ENCODE results near the gene ZSCAN22. TPM values are rescaled to one million over a fixed set of nuclear protein-coding genes. Genes with fewer than 3 reads are reported as not detected.
A peak's percentile ranks its signal among the peaks of the same experiment; 100 is the strongest.

ZSCAN22 gene
- total and polyA plus RNA-seq, 2 of the 13 experiments (the other 11 are each of a cell fraction or from before 2014, with no cell fraction given), result 2.5 to 3.5 TPM

DNA sequence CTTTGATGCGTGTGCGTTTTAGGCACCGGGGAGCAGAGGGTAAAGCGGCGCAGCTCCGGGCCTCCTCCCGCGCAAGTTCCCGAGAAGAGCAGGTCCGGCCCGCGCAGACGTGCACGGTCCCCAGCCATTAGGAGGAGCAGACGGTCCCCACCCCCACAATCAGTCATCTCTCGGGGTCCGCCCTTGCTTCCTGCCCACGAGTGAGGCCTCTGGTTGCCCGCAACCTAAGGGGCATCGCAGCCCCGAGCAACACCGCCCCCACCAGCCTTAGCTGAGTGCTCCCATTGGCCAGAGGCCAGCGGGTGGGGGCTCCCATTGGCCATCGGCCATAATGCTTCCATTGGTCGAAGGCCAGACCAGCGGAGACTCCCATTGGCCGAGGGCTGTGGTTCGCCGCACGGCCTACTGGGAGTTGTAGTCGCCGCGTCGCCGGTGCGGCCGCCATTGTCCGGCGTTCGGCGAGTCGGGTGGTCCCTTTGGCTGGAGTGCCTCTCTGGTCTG, 48.2 kb upstream of the ZSCAN22 start, which contains the start of gene ZNF8 (continued):
- TF ChIP-seq, protein P1, sequence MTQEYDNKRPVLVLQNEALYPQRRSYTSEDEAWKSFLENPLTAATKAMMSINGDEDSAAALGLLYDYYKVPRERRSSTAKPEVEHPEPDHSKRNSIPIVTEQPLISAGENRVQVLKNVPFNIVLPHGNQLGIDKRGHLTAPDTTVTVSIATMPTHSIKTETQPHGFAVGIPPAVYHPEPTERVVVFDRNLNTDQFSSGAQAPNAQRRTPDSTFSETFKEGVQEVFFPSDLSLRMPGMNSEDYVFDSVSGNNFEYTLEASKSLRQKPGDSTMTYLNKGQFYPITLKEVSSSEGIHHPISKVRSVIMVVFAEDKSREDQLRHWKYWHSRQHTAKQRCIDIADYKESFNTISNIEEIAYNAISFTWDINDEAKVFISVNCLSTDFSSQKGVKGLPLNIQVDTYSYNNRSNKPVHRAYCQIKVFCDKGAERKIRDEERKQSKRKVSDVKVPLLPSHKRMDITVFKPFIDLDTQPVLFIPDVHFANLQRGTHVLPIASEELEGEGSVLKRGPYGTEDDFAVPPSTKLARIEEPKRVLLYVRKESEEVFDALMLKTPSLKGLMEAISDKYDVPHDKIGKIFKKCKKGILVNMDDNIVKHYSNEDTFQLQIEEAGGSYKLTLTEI (CRISPR knock-in tag; conservative IDR thresholded peaks at IDR 0.05), result no peak
- peak; percentile 82 for TF ChIP-seq NR2C2 (CRISPR knock-in tag; IDR thresholded peaks at IDR 0.05; ENCODE audit: borderline replicate concordance)
- no peak for TF ChIP-seq IKZF1 (IDR thresholded peaks at IDR 0.05)
- peak; percentile 45; the same call in 1 of the 2 replicates for TF ChIP-seq ZNF331 (CRISPR knock-in tag; IDR thresholded peaks at IDR 0.05)
- TF ChIP-seq SIX4 (CRISPR knock-in tag; IDR thresholded peaks at IDR 0.05), result no peak
- TF ChIP-seq, protein P2, sequence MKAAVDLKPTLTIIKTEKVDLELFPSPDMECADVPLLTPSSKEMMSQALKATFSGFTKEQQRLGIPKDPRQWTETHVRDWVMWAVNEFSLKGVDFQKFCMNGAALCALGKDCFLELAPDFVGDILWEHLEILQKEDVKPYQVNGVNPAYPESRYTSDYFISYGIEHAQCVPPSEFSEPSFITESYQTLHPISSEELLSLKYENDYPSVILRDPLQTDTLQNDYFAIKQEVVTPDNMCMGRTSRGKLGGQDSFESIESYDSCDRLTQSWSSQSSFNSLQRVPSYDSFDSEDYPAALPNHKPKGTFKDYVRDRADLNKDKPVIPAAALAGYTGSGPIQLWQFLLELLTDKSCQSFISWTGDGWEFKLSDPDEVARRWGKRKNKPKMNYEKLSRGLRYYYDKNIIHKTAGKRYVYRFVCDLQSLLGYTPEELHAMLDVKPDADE (CRISPR knock-in tag; IDR thresholded peaks at IDR 0.05), result no peak
- TF ChIP-seq MBD4 (IDR thresholded peaks at IDR 0.05; ENCODE audit: borderline replicate concordance, low read length), result no peak
- no peak for TF ChIP-seq BRD4 (CRISPR knock-in tag; IDR thresholded peaks at IDR 0.05)
- peak; percentile 74; the same call in 1 of the 2 replicates for TF ChIP-seq HES4 (CRISPR knock-in tag; IDR thresholded peaks at IDR 0.05; ENCODE audit: borderline replicate concordance)
- TF ChIP-seq, protein P3, sequence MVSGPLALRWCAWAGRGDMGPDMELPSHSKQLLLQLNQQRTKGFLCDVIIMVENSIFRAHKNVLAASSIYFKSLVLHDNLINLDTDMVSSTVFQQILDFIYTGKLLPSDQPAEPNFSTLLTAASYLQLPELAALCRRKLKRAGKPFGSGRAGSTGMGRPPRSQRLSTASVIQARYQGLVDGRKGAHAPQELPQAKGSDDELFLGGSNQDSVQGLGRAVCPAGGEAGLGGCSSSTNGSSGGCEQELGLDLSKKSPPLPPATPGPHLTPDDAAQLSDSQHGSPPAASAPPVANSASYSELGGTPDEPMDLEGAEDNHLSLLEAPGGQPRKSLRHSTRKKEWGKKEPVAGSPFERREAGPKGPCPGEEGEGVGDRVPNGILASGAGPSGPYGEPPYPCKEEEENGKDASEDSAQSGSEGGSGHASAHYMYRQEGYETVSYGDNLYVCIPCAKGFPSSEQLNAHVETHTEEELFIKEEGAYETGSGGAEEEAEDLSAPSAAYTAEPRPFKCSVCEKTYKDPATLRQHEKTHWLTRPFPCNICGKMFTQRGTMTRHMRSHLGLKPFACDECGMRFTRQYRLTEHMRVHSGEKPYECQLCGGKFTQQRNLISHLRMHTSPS (CRISPR knock-in tag; IDR thresholded peaks at IDR 0.05; ENCODE audit: low read depth), result peak; percentile 92; the same call in 1 of the 2 replicates
- TF ChIP-seq MYNN (CRISPR knock-in tag; IDR thresholded peaks at IDR 0.05; ENCODE audit: low read depth), result no peak
- peak; percentile 98 for TF ChIP-seq THAP11 (CRISPR knock-in tag; IDR thresholded peaks at IDR 0.05)
- no peak; the same call in 1 of the 2 replicates for TF ChIP-seq ZNF768 (CRISPR knock-in tag; IDR thresholded peaks at IDR 0.05)
- TF ChIP-seq TGIF2 (CRISPR knock-in tag; IDR thresholded peaks at IDR 0.05), result peak; percentile 58; the same call in 1 of the 2 replicates
- TF ChIP-seq NPAS2 (CRISPR knock-in tag; IDR thresholded peaks at IDR 0.05; ENCODE audit: borderline replicate concordance), result no peak
- TF ChIP-seq ZBTB7B (CRISPR knock-in tag; IDR thresholded peaks at IDR 0.05), result 0 out of 2 replicates have a peak, but pooled peaks have one; percentile 57
- TF ChIP-seq, protein P4, sequence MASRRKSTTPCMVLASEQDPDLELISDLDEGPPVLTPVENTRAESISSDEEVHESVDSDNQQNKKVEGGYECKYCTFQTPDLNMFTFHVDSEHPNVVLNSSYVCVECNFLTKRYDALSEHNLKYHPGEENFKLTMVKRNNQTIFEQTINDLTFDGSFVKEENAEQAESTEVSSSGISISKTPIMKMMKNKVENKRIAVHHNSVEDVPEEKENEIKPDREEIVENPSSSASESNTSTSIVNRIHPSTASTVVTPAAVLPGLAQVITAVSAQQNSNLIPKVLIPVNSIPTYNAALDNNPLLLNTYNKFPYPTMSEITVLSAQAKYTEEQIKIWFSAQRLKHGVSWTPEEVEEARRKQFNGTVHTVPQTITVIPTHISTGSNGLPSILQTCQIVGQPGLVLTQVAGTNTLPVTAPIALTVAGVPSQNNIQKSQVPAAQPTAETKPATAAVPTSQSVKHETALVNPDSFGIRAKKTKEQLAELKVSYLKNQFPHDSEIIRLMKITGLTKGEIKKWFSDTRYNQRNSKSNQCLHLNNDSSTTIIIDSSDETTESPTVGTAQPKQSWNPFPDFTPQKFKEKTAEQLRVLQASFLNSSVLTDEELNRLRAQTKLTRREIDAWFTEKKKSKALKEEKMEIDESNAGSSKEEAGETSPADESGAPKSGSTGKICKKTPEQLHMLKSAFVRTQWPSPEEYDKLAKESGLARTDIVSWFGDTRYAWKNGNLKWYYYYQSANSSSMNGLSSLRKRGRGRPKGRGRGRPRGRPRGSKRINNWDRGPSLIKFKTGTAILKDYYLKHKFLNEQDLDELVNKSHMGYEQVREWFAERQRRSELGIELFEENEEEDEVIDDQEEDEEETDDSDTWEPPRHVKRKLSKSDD (CRISPR knock-in tag; IDR thresholded peaks at IDR 0.05; ENCODE audit: low read depth), result no peak
- peak; percentile 81 for TF ChIP-seq ARNT2 (CRISPR knock-in tag; IDR thresholded peaks at IDR 0.05; ENCODE audit: low read depth)
- TF ChIP-seq ZNF326 (CRISPR knock-in tag; IDR thresholded peaks at IDR 0.05; ENCODE audit: borderline replicate concordance), result no peak
- no peak for TF ChIP-seq THYN1 (CRISPR knock-in tag; IDR thresholded peaks at IDR 0.05; ENCODE audit: borderline replicate concordance, low read depth)
- no peak for TF ChIP-seq ZNF24 (IDR thresholded peaks at IDR 0.05)
- TF ChIP-seq, protein P5, sequence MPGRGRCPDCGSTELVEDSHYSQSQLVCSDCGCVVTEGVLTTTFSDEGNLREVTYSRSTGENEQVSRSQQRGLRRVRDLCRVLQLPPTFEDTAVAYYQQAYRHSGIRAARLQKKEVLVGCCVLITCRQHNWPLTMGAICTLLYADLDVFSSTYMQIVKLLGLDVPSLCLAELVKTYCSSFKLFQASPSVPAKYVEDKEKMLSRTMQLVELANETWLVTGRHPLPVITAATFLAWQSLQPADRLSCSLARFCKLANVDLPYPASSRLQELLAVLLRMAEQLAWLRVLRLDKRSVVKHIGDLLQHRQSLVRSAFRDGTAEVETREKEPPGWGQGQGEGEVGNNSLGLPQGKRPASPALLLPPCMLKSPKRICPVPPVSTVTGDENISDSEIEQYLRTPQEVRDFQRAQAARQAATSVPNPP (CRISPR knock-in tag; IDR thresholded peaks at IDR 0.05), result no peak; the same call in 1 of the 2 replicates
- TF ChIP-seq ZFP37 (CRISPR knock-in tag; IDR thresholded peaks at IDR 0.05; ENCODE audit: borderline replicate concordance), result no peak
